ENCODE results near the gene SART3. TPM values are rescaled to one million over a fixed set of nuclear protein-coding genes. Genes with fewer than 3 reads are reported as not detected.
"Not testable (repeated sequence)": the region's sequence is repeated elsewhere in the genome, so short reads cannot be mapped to it uniquely, and the experiment has no call there.

The SART3 gene
- total and polyA plus RNA-seq, 8 donors = 35.1 to 81.7 (median 64.3) TPM

GRCh38 chr12:108592033-108592909 lies 31.3 kb upstream of the SART3 start:
- TF ChIP-seq CTCF (IDR thresholded peaks at IDR 0.05) = no peak
- Histone ChIP-seq H3K4me3 (no peak overlapping the region), H3K27ac (no peak overlapping the region), H3K9me3 (no peaks in the 10 kb centered on the region), H3K27me3 (peaks cover 0 to 13% of the 10 kb centered on the region in 2 donors), H3K36me3 (no peaks in the 10 kb centered on the region), H3K4me1 (no peaks in the 10 kb centered on the region)
- no peak for DNase-seq
- intact Hi-C loops (cut with DNase I) = no loop called here
- no peak for ATAC-seq

GRCh38 chr12:108591267-108591980 lies 30.5 kb upstream of the SART3 start:
- H3K27me3 ChIP-seq = peaks cover 0 to 10% of the 10 kb centered on the region in 2 donors
- H3K36me3 ChIP-seq = no peaks in the 10 kb centered on the region
- no peak for TF ChIP-seq CTCF (IDR thresholded peaks at IDR 0.05)
- intact Hi-C loops (cut with DNase I) = no loop called here
- no peak overlapping the region for H3K27ac ChIP-seq
- no peak for DNase-seq
- no peaks in the 10 kb centered on the region for H3K9me3 ChIP-seq
- H3K4me3 ChIP-seq = no peak overlapping the region
- H3K4me1 ChIP-seq = no peaks in the 10 kb centered on the region
- ATAC-seq = no peak

GRCh38 chr12:108590463-108590862 lies 29.5 kb upstream of the SART3 start:
- ATAC-seq; H3K4me3 ChIP-seq; DNase-seq; H3K9me3 ChIP-seq; intact Hi-C loops (cut with DNase I); H3K27ac ChIP-seq; H3K4me1 ChIP-seq; H3K36me3 ChIP-seq: not testable (repeated sequence)
- peaks cover 0 to 10% of the 10 kb centered on the region in 2 donors for H3K27me3 ChIP-seq

- Histone ChIP-seq H3K9me3 (no peaks in the 10 kb centered on the region), H3K27ac (no peak overlapping the region), H3K4me3 (no peak overlapping the region), H3K4me1 (no peaks in the 10 kb centered on the region), H3K36me3 (no peaks in the 10 kb centered on the region), H3K27me3 (peaks cover 0 to 10% of the 10 kb centered on the region in 2 donors)
- ATAC-seq (peak; percentile 11), DNase-seq (no peak)
- TF ChIP-seq CTCF (IDR thresholded peaks at IDR 0.05) = no peak
- intact Hi-C loops (cut with DNase I) = no loop called here
These were observed 28.9 kb upstream of the SART3 start for GRCh38 chr12:108589840-108590229.

- H3K27ac ChIP-seq = no peak overlapping the region
These were observed 28.3 kb upstream of the SART3 start for GRCh38 chr12:108589028-108589839.

More at GRCh38 chr12:108589028-108589839, 28.3 kb upstream of the SART3 start:
- DNase-seq (peak in 1 of 4 donors; percentile 51), ATAC-seq (peak; percentile 42)
- Histone ChIP-seq H3K27me3 (peaks cover 0 to 10% of the 10 kb centered on the region in 2 donors), H3K9me3 (no peaks in the 10 kb centered on the region), H3K4me1 (no peaks in the 10 kb centered on the region), H3K36me3 (no peaks in the 10 kb centered on the region), H3K4me3 (no peak overlapping the region)
- intact Hi-C loops (cut with DNase I) = no loop called here
- TF ChIP-seq CTCF (IDR thresholded peaks at IDR 0.05) = no peak
